ENCODE results near the gene NRP2.

The NRP2 gene

GRCh38 chr2:205811387-205811786 lies 129.1 kb downstream of the NRP2 start:
- no peak for ATAC-seq
- TF ChIP-seq CREB5 (CRISPR knock-in tag; IDR thresholded peaks at IDR 0.05; ENCODE audit: low read depth) (no peak), ZFP3 (CRISPR knock-in tag; IDR thresholded peaks at IDR 0.05) (no peak)

- ATAC-seq, result no peak
- TF ChIP-seq OSR1 (CRISPR knock-in tag; IDR thresholded peaks at IDR 0.05) (no peak), BACH2 (CRISPR knock-in tag; IDR thresholded peaks at IDR 0.05; ENCODE audit: borderline replicate concordance) (no peak), ZFP30 (CRISPR knock-in tag; IDR thresholded peaks at IDR 0.05) (no peak), ISL1 (CRISPR knock-in tag; IDR thresholded peaks at IDR 0.05) (no peak), PATZ1 (CRISPR knock-in tag; IDR thresholded peaks at IDR 0.05; ENCODE audit: borderline replicate concordance) (no peak), ZNF8 (CRISPR knock-in tag; IDR thresholded peaks at IDR 0.05) (no peak), TCF4 (CRISPR knock-in tag; IDR thresholded peaks at IDR 0.05; ENCODE audit: borderline replicate concordance) (no peak), ZFP3 (CRISPR knock-in tag; IDR thresholded peaks at IDR 0.05) (no peak), CREB5 (CRISPR knock-in tag; IDR thresholded peaks at IDR 0.05; ENCODE audit: low read depth) (no peak), POU6F1 (CRISPR knock-in tag; IDR thresholded peaks at IDR 0.05; ENCODE audit: borderline replicate concordance, low read depth) (no peak), CSDC2 (CRISPR knock-in tag; IDR thresholded peaks at IDR 0.05) (no peak), CSRNP3 (CRISPR knock-in tag; IDR thresholded peaks at IDR 0.05) (no peak), ZNF70 (CRISPR knock-in tag; IDR thresholded peaks at IDR 0.05) (no peak)
These were observed 131.7 kb downstream of the NRP2 start for GRCh38 chr2:205814039-205814364.

DNA sequence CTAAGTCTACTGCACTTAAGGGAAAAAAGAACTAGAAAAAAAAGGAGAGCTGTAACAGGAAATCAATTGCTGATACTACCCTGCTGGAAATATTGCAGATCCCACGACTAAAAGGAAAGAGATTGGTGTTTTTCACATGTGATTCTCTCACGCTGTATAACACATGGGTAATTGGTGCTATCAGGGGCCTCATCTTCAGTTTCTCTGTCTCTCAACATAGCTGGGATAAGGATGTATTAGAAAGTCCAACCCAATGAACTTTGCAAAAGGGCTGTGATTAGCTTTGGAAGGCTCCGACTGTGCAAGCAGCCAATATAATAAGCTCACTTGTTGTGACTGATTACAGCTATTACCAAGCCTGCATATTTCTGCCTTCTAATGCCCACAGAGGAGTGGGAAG lies 133.4 kb downstream of the NRP2 start:
- TF ChIP-seq ZFP30 (CRISPR knock-in tag; IDR thresholded peaks at IDR 0.05), result no peak
- no peak for TF ChIP-seq OSR1 (CRISPR knock-in tag; IDR thresholded peaks at IDR 0.05)
- no peak for TF ChIP-seq BACH2 (CRISPR knock-in tag; IDR thresholded peaks at IDR 0.05; ENCODE audit: borderline replicate concordance)
- TF ChIP-seq GLIS3 (CRISPR knock-in tag; IDR thresholded peaks at IDR 0.05), result no peak
- no peak for TF ChIP-seq TOX (CRISPR knock-in tag; IDR thresholded peaks at IDR 0.05; ENCODE audit: borderline replicate concordance)
- TF ChIP-seq ZC3H10 (CRISPR knock-in tag; IDR thresholded peaks at IDR 0.05), result no peak
- no peak for TF ChIP-seq POU6F1 (CRISPR knock-in tag; IDR thresholded peaks at IDR 0.05; ENCODE audit: borderline replicate concordance, low read depth)
- no peak for TF ChIP-seq ZNF70 (CRISPR knock-in tag; IDR thresholded peaks at IDR 0.05)
- no peak for TF ChIP-seq CSDC2 (CRISPR knock-in tag; IDR thresholded peaks at IDR 0.05)
- no peak for TF ChIP-seq SNAI2 (CRISPR knock-in tag; IDR thresholded peaks at IDR 0.05)
- no peak for TF ChIP-seq TCF4 (CRISPR knock-in tag; IDR thresholded peaks at IDR 0.05; ENCODE audit: borderline replicate concordance)
- no peak for TF ChIP-seq ARNTL (CRISPR knock-in tag; IDR thresholded peaks at IDR 0.05; ENCODE audit: borderline replicate concordance, low read depth)
- ATAC-seq, result no peak

GRCh38 chr2:205816268-205816667 lies 134.0 kb downstream of the NRP2 start:
- no peak for ATAC-seq

More at GRCh38 chr2:205816268-205816667, 134.0 kb downstream of the NRP2 start:
- TF ChIP-seq ESRRG (CRISPR knock-in tag; IDR thresholded peaks at IDR 0.05), result no peak
- TF ChIP-seq TCF4 (CRISPR knock-in tag; IDR thresholded peaks at IDR 0.05; ENCODE audit: borderline replicate concordance), result peak; percentile 21; the same call in 1 of the 2 replicates
- no peak for TF ChIP-seq GLIS3 (CRISPR knock-in tag; IDR thresholded peaks at IDR 0.05)
- TF ChIP-seq TSHZ2 (CRISPR knock-in tag; IDR thresholded peaks at IDR 0.05), result no peak
- no peak for TF ChIP-seq ARNTL (CRISPR knock-in tag; IDR thresholded peaks at IDR 0.05; ENCODE audit: borderline replicate concordance, low read depth)
